Type B pancreatic cell (in vitro differentiated cells): Measurements from ENCODE around the gene OTUD1. TPM values are rescaled to one million over a fixed set of nuclear protein-coding genes. Genes with fewer than 3 reads are reported as not detected.

Experiments used
- DNase-seq: peaks from one replicate; pipeline ENCODE4 v3.0.0; 2021; ENCODE audit warnings: mixed read lengths; ENCODE audit not compliant: unreplicated experiment; ENCODE audit errors: extremely low spot score
- H3K27ac Mint-ChIP-seq: 2 replicates; pipeline ENCODE4 v1.8.0; 2021; ENCODE audit warnings: mild to moderate bottlenecking, mixed read lengths
- H3K27me3 Mint-ChIP-seq: 2 replicates; pipeline ENCODE4 v1.8.0; 2021; ENCODE audit warnings: mixed read lengths
- H3K36me3 Mint-ChIP-seq: 2 replicates; pipeline ENCODE4 v1.8.0; 2021; ENCODE audit warnings: mixed read lengths
- H3K4me1 Mint-ChIP-seq: one replicate; pipeline ENCODE4 v1.8.0; 2021; ENCODE audit warnings: mixed read lengths; ENCODE audit not compliant: unreplicated experiment
- H3K4me3 Mint-ChIP-seq: 2 replicates; pipeline ENCODE4 v1.8.0; 2021; ENCODE audit warnings: mild to moderate bottlenecking, mixed read lengths
- H3K9me3 Mint-ChIP-seq: 2 replicates; pipeline ENCODE4 v1.8.0; 2021; ENCODE audit warnings: mixed read lengths
- CTCF ChIP-seq: fragments of 200-600 bp; sonication (generic); conservative IDR thresholded peaks from 2 replicates; pipeline ENCODE4 v1.5.0; 2021; ENCODE audit warnings: antibody characterized with exemption, mild to moderate bottlenecking
- total RNA-seq: library from RNA; stranded (reverse); gene quantifications from 2 replicates; pipeline ENCODE4 v1.2.1, GENCODE V29; 2021; ENCODE audit warnings: low replicate concordance

Gene OTUD1
- total RNA-seq, 1 donor from 2014 or later = 20.9 TPM

DNA sequence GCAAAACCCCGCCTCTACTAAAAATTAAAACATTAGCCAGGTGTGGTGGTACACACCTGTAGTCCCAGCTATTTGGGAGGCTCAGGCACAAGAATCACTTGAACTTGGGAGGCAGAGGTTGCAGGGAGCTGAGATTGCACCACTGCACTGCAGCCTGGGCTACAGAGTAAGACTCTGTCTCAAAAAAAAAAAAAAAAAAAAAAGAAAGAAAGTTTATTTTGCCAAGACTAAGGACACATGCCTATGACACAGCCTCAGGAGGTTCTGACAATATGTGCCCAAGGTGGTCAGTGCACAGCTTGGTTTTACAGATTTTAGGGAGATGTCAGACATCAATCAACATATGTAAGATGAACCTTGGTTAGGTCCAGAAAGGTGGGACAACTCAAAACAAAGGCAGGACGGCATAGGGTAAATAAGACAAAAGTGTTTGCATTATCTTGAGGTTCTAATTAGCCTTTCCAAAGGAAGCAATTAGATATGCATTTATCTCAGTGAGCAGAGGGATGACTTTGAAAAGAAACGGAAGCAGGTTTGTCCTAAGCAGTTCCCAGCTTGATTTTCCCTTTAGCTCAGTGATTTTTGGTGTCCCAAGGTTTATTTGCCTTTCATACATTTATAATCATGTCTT lies 20.7 kb upstream of the OTUD1 start:
- TF ChIP-seq CTCF = no peak
- Mint-ChIP-seq H3K9me3 (no peaks in the 10 kb centered on the region), H3K4me1 (peaks cover 10% of the 10 kb centered on the region), H3K27ac (no peak overlapping the region), H3K4me3 (no peak overlapping the region), H3K36me3 (no peaks in the 10 kb centered on the region), H3K27me3 (no peaks in the 10 kb centered on the region)
- DNase-seq = no peak

- no peak for TF ChIP-seq CTCF
- no peaks in the 10 kb centered on the region for H3K9me3 Mint-ChIP-seq
- H3K27me3 Mint-ChIP-seq = no peaks in the 10 kb centered on the region
- H3K36me3 Mint-ChIP-seq = no peaks in the 10 kb centered on the region
- H3K4me1 Mint-ChIP-seq = peaks cover 10% of the 10 kb centered on the region
- no peak for DNase-seq
- no peak overlapping the region for H3K4me3 Mint-ChIP-seq
- H3K27ac Mint-ChIP-seq = no peak overlapping the region
Measured at GRCh38 chr10:23419201-23419600, 19.7 kb upstream of the OTUD1 start.

GRCh38 chr10:23419655-23420329 lies 19.1 kb upstream of the OTUD1 start:
- no peak overlapping the region for H3K27ac Mint-ChIP-seq
- no peak overlapping the region for H3K4me3 Mint-ChIP-seq
- H3K36me3 Mint-ChIP-seq = no peaks in the 10 kb centered on the region
- no peaks in the 10 kb centered on the region for H3K27me3 Mint-ChIP-seq
- no peak for DNase-seq
- TF ChIP-seq CTCF = no peak
- no peaks in the 10 kb centered on the region for H3K9me3 Mint-ChIP-seq
- peaks cover 10% of the 10 kb centered on the region for H3K4me1 Mint-ChIP-seq

- no peak for TF ChIP-seq CTCF
- Mint-ChIP-seq H3K4me3 (no peak overlapping the region), H3K9me3 (no peaks in the 10 kb centered on the region), H3K36me3 (no peaks in the 10 kb centered on the region), H3K27me3 (no peaks in the 10 kb centered on the region), H3K27ac (peak overlapping the region; percentile 29), H3K4me1 (peaks cover 10% of the 10 kb centered on the region)
- DNase-seq = no peak
Measured at GRCh38 chr10:23421397-23421796, 17.5 kb upstream of the OTUD1 start.

DNA sequence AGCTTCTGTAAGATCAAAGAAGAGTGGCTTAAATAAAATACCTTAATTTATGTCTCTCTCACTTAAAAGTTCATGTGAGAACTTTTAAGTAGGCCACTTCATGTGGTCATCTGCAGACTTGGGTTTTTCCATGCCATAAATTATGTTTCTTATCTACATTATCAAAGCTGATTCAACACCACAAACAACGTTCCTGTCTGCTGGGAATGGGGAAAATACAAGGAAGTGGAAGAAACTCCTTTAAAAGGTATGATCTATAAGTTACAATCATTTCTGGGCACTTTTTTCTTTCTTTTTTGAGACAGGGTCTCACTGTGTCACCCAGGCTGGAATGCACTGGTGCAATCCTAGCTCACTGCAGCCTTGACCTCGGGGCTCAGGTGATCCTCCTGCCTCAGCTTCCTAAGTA lies 16.9 kb upstream of the OTUD1 start:
- Mint-ChIP-seq H3K4me1 (peaks cover 10% of the 10 kb centered on the region), H3K4me3 (no peak overlapping the region), H3K36me3 (no peaks in the 10 kb centered on the region), H3K27me3 (no peaks in the 10 kb centered on the region), H3K27ac (peak overlapping the region; percentile 53), H3K9me3 (no peaks in the 10 kb centered on the region)
- TF ChIP-seq CTCF = no peak
- no peak for DNase-seq
